Lower leg skin (tissue), 4 donors: ENCODE measurements around the gene DNAJC16. TPM values are rescaled to one million over a fixed set of nuclear protein-coding genes. Genes with fewer than 3 reads are reported as not detected.
"Not testable (repeated sequence)": the region's sequence is repeated elsewhere in the genome, so short reads cannot be mapped to it uniquely, and the experiment has no call there.

Experiments used
- DNase-seq, 2 donors: peaks; one replicate each; pipeline ENCODE4 v3.0.0-alpha.2; 2019; ENCODE audit warnings: low spot score in 2 of 2
- H3K4me3 ChIP-seq: fragments of 200-600 bp; sonication (generic); 2 replicates; pipeline ENCODE4 v1.5.1; 2017; ENCODE audit warnings: mild to moderate bottlenecking, low read depth; ENCODE audit not compliant: poor library complexity, severe bottlenecking
- POLR2A ChIP-seq, 2 donors: fragments of 450-650 bp; IDR thresholded peaks; one replicate each; pipeline ENCODE4 v1.6.1; 2016 to 2017; ENCODE audit warnings: antibody characterized with exemption in 2 of 2, mild to moderate bottlenecking in 1 of 2, moderate library complexity in 1 of 2
- WGBS, 2 donors: methylation state at CpG; one replicate each; pipeline ENCODE4 v1.1.5; 2018; 5-methylcytosine and 5-hydroxymethylcytosine counted together
- intact Hi-C: fragments of 100-400 bp; cut with DNase I; formaldehyde crosslinking; loops from one replicate; pipeline ENCODE4 v1.15.0; 2023; ENCODE audit warnings: low total_unique reads
- total RNA-seq, 4 donors: library from RNA; depleted of rRNA; stranded (reverse); fragments of >200 nt; gene quantifications; one replicate each; pipeline ENCODE4 v1.1.0, GENCODE V29; 2016
- TF ChIP-seq, protein P1 (sequence below), 3 donors: fragments of 450-650 bp; IDR thresholded peaks; one replicate each; pipeline ENCODE4 v1.5.1; 2016; ENCODE audit warnings: antibody characterized with exemption in 3 of 3, mild to moderate bottlenecking in 3 of 3, moderate library complexity in 2 of 3

Gene DNAJC16
- total RNA-seq, 4 donors from 2014 or later, result 14.3 to 20.0 (median 19.7) TPM

DNA sequence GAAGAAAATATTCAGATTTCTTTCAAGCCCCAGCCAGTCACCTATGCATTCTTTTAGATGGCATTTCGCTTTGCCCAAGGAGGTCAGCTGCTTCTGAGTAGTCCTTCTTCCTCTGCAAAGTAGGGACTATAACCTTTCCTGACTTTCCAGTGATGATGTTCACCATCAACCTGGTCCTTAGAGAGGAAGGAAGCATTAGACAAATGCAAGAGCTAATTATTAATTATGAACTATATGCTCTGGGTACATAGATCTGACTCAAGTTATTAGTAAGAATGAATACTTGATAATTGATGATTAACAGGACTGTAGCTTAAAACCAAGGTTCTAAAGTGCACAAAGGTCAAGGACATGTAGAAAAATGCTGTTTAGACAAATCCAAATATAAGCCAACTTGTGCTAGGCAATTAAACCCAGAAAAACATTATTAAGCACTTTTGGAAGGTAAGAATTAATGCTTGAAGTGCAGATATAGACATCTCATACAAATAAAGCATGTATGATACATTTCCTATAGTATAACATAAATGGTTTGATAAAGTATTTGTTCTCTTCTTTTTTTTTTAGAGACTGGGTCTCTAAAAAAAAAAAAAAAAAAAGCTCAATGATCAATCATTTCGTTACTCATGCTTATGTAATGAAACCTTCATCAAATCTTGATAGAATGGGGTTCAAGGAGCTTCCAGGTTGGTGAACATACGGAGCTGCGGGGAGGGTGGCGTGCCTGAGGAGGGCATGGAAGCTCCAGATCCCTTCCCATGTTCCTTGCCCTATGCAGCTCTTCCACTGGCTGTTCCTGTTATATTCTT is 69.4 kb downstream of the DNAJC16 start:
- DNase-seq, result no peak
- TF ChIP-seq, protein P1, sequence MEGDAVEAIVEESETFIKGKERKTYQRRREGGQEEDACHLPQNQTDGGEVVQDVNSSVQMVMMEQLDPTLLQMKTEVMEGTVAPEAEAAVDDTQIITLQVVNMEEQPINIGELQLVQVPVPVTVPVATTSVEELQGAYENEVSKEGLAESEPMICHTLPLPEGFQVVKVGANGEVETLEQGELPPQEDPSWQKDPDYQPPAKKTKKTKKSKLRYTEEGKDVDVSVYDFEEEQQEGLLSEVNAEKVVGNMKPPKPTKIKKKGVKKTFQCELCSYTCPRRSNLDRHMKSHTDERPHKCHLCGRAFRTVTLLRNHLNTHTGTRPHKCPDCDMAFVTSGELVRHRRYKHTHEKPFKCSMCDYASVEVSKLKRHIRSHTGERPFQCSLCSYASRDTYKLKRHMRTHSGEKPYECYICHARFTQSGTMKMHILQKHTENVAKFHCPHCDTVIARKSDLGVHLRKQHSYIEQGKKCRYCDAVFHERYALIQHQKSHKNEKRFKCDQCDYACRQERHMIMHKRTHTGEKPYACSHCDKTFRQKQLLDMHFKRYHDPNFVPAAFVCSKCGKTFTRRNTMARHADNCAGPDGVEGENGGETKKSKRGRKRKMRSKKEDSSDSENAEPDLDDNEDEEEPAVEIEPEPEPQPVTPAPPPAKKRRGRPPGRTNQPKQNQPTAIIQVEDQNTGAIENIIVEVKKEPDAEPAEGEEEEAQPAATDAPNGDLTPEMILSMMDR (IDR thresholded peaks at IDR 0.05), result no peak
- TF ChIP-seq POLR2A (IDR thresholded peaks at IDR 0.05), result no peak
- WGBS, 2 donors, result 88 to 89% methylated on average over 5 of the region's 5 CpGs
- no peak overlapping the region for H3K4me3 ChIP-seq
- intact Hi-C loops, result no loop called here

DNA sequence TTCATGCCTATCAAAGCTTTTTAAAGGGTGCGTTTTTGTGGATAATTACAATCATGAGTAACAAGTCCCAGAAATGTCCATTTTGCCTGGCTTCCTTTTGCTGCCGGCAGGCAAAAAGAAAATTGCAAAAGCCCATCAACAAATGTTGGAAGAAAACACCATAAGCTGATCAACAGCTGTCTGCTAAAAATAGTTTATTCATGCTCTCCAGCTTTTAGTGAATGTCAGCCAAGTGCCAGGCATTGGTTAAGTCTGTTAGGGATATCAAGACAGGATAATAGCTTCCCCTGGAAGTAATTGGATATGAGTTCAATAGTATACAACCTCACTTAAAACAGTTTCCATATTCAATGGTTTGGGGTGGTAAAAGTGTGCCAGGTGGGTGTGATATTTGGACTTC is 71.8 kb downstream of the DNAJC16 start:
- DNase-seq, result no peak
- H3K4me3 ChIP-seq, result no peak overlapping the region
- intact Hi-C loops, result no loop called here
- TF ChIP-seq, protein P1 (IDR thresholded peaks at IDR 0.05), result no peak
- no peak for TF ChIP-seq POLR2A (IDR thresholded peaks at IDR 0.05)
- WGBS, 2 donors, result 18 to 20% methylated on average over 2 of the region's 2 CpGs

DNA sequence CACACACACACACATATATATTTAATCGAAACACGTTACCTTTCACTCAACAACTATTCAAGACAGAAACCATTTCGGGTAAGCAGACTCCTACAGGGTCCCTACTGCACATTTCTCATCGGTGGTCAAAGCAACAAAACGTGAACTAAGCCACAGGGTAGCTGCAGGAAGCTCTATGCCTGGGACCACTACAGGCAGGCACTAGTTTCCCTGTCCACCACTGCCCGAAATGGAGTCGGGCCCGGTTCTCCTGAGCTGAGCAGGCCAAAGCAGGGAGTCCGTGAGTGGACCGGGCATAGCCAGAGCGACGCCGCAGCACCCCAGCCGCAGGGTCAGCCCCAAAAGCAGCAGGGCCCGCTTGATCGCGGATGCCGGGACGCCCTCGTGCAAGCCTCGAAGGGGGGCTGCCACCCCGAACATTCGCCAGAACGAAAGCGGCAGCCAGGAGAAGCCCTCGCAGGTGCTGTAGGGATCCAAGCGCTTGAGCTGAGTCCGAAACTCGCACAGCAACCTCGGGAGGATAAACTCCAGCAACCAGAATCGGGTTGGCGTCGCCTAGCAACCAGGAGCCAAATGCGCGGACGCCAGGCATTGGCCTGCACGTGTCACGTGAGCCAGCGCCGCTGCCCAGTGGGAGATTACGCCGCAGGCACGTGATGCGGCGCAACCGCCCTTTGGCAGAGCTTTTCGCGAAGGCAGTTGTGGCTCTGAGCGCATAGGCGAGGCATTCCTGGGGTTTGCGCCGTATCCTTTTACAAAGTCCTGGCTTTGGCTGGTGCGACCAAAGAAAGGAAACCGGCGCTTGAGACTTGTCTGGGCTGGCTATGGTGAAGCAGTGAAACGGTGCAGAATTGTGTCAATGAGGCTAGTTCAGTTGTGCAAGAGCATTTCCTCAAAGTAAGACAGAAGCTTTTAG is 76.7 kb downstream of the DNAJC16 start:
- TF ChIP-seq POLR2A (IDR thresholded peaks at IDR 0.05), result peak in 1 of 2 donors; percentile 2
- TF ChIP-seq, protein P1 (IDR thresholded peaks at IDR 0.05), result no peak
- 1% methylated on average over 45 to 50 of the region's 56 CpGs for WGBS, 2 donors
- peak; percentile 96 to 99 for DNase-seq
- peak overlapping the region; percentile 68 for H3K4me3 ChIP-seq
- intact Hi-C loops, result no loop called here

DNA sequence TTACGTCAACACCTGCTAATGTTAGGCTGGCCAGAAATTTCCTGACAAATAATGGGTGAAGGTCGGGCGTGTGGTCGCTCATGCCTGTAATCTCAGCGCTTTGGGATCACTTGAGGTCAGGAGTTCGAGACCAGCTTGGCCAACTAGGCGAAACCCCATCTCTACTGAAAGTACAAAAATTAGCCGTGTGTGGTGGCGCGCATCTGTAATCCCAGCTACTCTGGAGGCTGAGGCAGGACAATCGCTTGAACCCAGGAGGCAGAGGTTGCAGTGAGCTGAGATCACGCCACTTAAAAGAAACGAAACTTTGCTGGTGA is 77.3 kb downstream of the DNAJC16 start:
- intact Hi-C loops, H3K4me3 ChIP-seq, DNase-seq: not testable (repeated sequence)
- 57 to 69% methylated on average over 13 of the region's 13 CpGs for WGBS, 2 donors

- H3K4me3 ChIP-seq, intact Hi-C loops, DNase-seq: not testable (repeated sequence)
- WGBS, 2 donors, result 96 to 99% methylated on average over 21 of the region's 21 CpGs
Observed at GRCh38 chr1:15604400-15604799, 77.8 kb downstream of the DNAJC16 start.

DNA sequence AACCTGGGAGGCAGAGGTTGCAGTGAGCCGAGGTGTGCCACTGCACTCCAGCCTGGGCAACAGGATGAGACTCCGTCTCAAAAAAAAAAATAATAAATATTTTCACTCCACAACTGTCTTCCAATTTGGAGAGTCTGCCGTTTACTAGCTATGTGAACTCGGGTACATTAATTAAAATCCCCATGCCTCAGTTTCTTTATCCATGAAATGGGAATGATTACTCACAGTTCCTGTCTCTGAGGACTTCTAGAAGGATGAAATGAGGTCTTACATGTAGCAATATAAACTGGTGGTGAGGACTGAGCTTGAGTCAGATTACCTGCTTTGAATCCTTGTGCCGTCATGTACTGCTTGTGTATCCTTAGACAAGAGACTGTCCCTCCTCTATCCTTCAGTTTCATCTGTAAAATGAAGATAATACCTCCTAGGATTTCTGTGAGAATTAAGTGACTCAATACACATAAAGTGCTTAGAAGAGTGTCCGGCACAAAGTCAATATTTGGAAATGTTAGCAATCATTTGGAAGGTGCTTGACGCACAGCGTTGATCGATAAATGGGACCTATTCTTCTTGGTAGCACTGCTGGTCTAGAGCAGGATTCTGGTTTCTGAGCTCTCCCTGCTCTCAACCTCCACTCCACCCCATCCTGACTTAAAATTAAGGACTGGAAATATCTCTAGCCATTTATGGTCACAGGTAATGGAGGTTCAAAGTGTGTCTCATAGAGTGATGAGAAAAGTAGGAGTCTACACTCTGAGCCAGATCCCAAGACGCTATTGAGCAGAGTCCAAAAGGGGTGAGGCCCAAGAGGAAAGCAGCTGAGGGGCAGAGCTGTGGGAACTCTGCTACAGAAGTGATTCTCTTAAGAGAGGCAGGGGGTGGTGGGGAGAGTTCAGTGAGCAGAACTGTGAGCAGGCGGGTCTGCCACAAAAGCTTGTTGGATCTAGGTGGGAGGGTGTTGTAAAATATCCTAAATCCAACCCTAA is 79.0 kb downstream of the DNAJC16 start:
- H3K4me3 ChIP-seq, result no peak overlapping the region
- TF ChIP-seq POLR2A (IDR thresholded peaks at IDR 0.05), result no peak
- TF ChIP-seq, protein P1 (IDR thresholded peaks at IDR 0.05), result no peak
- intact Hi-C loops, result no loop called here
- no peak for DNase-seq
- WGBS, 2 donors, result 88% methylated on average over 11 of the region's 11 CpGs
